HCT116 (cell line): ENCODE data around the gene UBASH3B. TPM values are rescaled to one million over a fixed set of nuclear protein-coding genes. Genes with fewer than 3 reads are reported as not detected.
"Not testable (repeated sequence)": the region's sequence is repeated elsewhere in the genome, so short reads cannot be mapped to it uniquely, and the experiment has no call there.

Experiments
- ATAC-seq: fragments of 200-7000 bp; cut with Tn5 transposase; 2 replicates; pipeline ENCODE4 v1.9.1; 2020; ENCODE audit warnings: mild to moderate bottlenecking, moderate library complexity
- BruUV-seq: library from RNA; stranded (reverse); fragments of 400-500 nt; replicated peaks from 2 replicates; lab custom pipeline; 2021; lab: Mats Ljungman, UMichigan
- CTCF ChIA-PET: fragments of 300-600 bp; sonication (Branson Sonifier 250); formaldehyde crosslinking; loops from one replicate; lab custom pipeline; 2021; ENCODE audit warnings: antibody characterized with exemption; lab: Charles Lee
- POLR2A ChIA-PET: fragments of 300-600, 350-600 bp; sonication (Branson Sonifier 250); formaldehyde crosslinking; loops from one replicate; lab custom pipeline; 2021; ENCODE audit warnings: antibody characterized with exemption; lab: Charles Lee
- RAD21 ChIA-PET, 2 experiments: fragments of 300-600 bp; sonication (Branson Sonifier 250); formaldehyde crosslinking; loops; one replicate each; lab custom pipeline; 2023; ENCODE audit warnings: low total read pairs in 2 of 2; ENCODE audit not compliant: uncharacterized antibody in 2 of 2, unreplicated experiment in 2 of 2, low non-redundant PET in 1 of 2; lab: Charles Lee
- DNase-seq: peaks from one replicate; pipeline ENCODE4 v3.0.0-alpha.2; 2010; ENCODE audit warnings: low read depth, low spot score
- H2AFZ ChIP-seq: fragments of 200-600 bp; shearing (Covaris generic), sonication (generic); 2 replicates; pipeline ENCODE4 v1.6.1; 2017; ENCODE audit warnings: low read depth, mixed run types, mixed read lengths, antibody characterized with exemption, low read length; ENCODE audit not compliant: poor library complexity, severe bottlenecking
- H3K27ac ChIP-seq: 2 replicates; pipeline ENCODE4 v1.5.1; 2012; ENCODE audit warnings: low read depth, low read length
- H3K27me3 ChIP-seq: fragments of 200-600 bp; sonication (generic); 2 replicates; pipeline ENCODE4 v1.6.1; 2016; ENCODE audit warnings: mixed run types, low read length, mixed read lengths; ENCODE audit not compliant: insufficient read depth
- H3K36me3 ChIP-seq, 2 experiments: fragments of 200-500 bp in 1 of 2; fragments of 200-600 bp in 1 of 2; sonication (Bioruptor generic) in 1 of 2; sonication (generic) in 1 of 2; 2 replicates each; pipeline versions ENCODE4 v1.5.1 to v1.6.1; 2014 to 2016; ENCODE audit warnings: low read length in 2 of 2, inconsistent platforms in 1 of 2, mixed read lengths in 1 of 2, mixed run types in 1 of 2; ENCODE audit not compliant: insufficient read depth in 2 of 2, control insufficient read depth in 1 of 2
- H3K4me1 ChIP-seq, 2 experiments: fragments of 200-600 bp in 1 of 2; sonication (generic) in 1 of 2; 2 replicates each; pipeline versions ENCODE4 v1.5.1 to v1.6.1; 2012 to 2017; ENCODE audit warnings: low read length in 2 of 2, inconsistent platforms in 1 of 2, mild to moderate bottlenecking in 1 of 2, mixed read lengths in 1 of 2, mixed run types in 1 of 2, moderate library complexity in 1 of 2; ENCODE audit not compliant: insufficient read depth in 2 of 2, control insufficient read depth in 1 of 2
- H3K4me2 ChIP-seq: fragments of 200-600 bp; sonication (generic); 2 replicates; pipeline ENCODE4 v1.6.1; 2017; ENCODE audit warnings: mixed run types, low read length, mixed read lengths
- H3K4me3 ChIP-seq, 2 experiments: fragments of 200-600 bp in 1 of 2; sonication (generic) in 1 of 2; replicated peaks in 1 of 2; 2 replicates each; pipeline ENCODE4 v1.5.1; 2011 to 2016; ENCODE audit warnings: low read length in 2 of 2, control low read depth in 1 of 2, low read depth in 1 of 2, mild to moderate bottlenecking in 1 of 2, mixed read lengths in 1 of 2, mixed run types in 1 of 2
- H3K79me2 ChIP-seq: fragments of 200-600 bp; sonication (generic); 2 replicates; pipeline ENCODE4 v1.6.1; 2017; ENCODE audit warnings: mild to moderate bottlenecking, mixed run types, low read length, moderate library complexity, mixed read lengths; ENCODE audit not compliant: insufficient read depth
- H3K9ac ChIP-seq: fragments of 200-600 bp; sonication (generic); 2 replicates; pipeline ENCODE4 v1.6.1; 2016; ENCODE audit warnings: low read length, mixed read lengths
- H3K9me2 ChIP-seq: fragments of 200-600 bp; sonication (generic), shearing (Covaris generic); 2 replicates; pipeline ENCODE4 v1.6.1; 2017; ENCODE audit warnings: mixed run types, mild to moderate bottlenecking, moderate library complexity; ENCODE audit not compliant: insufficient read depth
- H3K9me3 ChIP-seq, 2 experiments: fragments of 200-500 bp in 1 of 2; fragments of 200-600 bp in 1 of 2; sonication (Bioruptor generic) in 1 of 2; sonication (generic) in 1 of 2; 2 replicates each; pipeline ENCODE4 v1.6.1; 2014 to 2017; ENCODE audit warnings: low read length in 2 of 2, mixed read lengths in 2 of 2, inconsistent platforms in 1 of 2, low read depth in 1 of 2, mild to moderate bottlenecking in 1 of 2, mixed run types in 1 of 2, moderate library complexity in 1 of 2; ENCODE audit not compliant: control insufficient read depth in 1 of 2, insufficient read depth in 1 of 2
- H4K20me1 ChIP-seq: fragments of 200-600 bp; sonication (generic), shearing (Covaris generic); 2 replicates; pipeline ENCODE4 v1.6.1; 2017; ENCODE audit warnings: mixed run types, mild to moderate bottlenecking, moderate library complexity; ENCODE audit not compliant: insufficient read depth
- JUND ChIP-seq: IDR thresholded peaks from 2 replicates; pipeline ENCODE4 v1.6.1; 2012
- RAD21 ChIP-seq: IDR thresholded peaks from 2 replicates; pipeline ENCODE4 v1.6.1; 2012; ENCODE audit warnings: low read depth, mild to moderate bottlenecking
- SIN3A ChIP-seq: IDR thresholded peaks from 2 replicates; pipeline ENCODE4 v1.6.1; 2012; ENCODE audit warnings: low read depth
- intact Hi-C: fragments of 100-400 bp; cut with micrococcal nuclease; formaldehyde crosslinking; loops from 2 replicates; pipeline ENCODE4 v1.10.0; 2022
- total RNA-seq: library from RNA; stranded (reverse); gene quantifications from one replicate; pipeline ENCODE4 v1.2.1, GENCODE V29; 2021; ENCODE audit not compliant: unreplicated experiment

Gene UBASH3B
- total RNA-seq, 1 experiment from 2014 or later: 40.3 TPM

DNA sequence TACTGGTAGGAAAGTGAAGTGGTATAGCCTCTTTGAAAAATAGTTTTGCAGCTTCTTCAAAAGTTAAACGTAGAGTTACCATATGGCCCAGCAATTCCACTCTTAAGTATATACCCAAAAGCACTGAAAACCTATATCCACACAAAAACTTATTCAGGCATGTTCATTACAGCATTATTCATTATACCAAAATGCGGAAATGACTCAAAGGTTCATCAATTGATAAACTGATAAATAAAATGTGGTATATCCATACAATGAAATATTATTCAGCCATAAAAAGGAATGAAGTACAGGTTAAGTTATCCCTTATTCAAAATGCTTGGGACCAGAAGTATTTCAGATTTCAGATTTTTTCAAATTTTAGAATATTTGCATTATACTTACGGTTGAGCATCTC lies 35.8 kb upstream of the UBASH3B start:
- Histone ChIP-seq H3K9ac (no peak overlapping the region), H3K27me3 (no peaks in the 10 kb centered on the region), H2AFZ (no peak overlapping the region), H3K4me3 (no peak overlapping the region), H4K20me1 (no peaks in the 10 kb centered on the region), H3K36me3 (no peaks in the 10 kb centered on the region), H3K4me1 (peaks cover 0 to 16% of the 10 kb centered on the region in 2 experiments; a peak in 2 of 4 replicates), H3K79me2 (no peaks in the 10 kb centered on the region), H3K9me3 (no peaks in the 10 kb centered on the region), H3K27ac (no peak overlapping the region), H3K9me2 (no peaks in the 10 kb centered on the region), H3K4me2 (no peak overlapping the region)
- intact Hi-C loops: no loop called here
- no TSS peak for BruUV-seq
- CTCF ChIA-PET: interaction anchor here (1.3 kb wide), 1 partner anchor 9 kb away, joined by 5 read pairs; no protein-coding TSS in a partner anchor
- TF ChIP-seq JUND (no peak), RAD21 (no peak), SIN3A (no peak)
- POLR2A ChIA-PET: no interaction called here
- ATAC-seq (no peak), DNase-seq (no peak)
- RAD21 ChIA-PET: no interaction called here

DNA sequence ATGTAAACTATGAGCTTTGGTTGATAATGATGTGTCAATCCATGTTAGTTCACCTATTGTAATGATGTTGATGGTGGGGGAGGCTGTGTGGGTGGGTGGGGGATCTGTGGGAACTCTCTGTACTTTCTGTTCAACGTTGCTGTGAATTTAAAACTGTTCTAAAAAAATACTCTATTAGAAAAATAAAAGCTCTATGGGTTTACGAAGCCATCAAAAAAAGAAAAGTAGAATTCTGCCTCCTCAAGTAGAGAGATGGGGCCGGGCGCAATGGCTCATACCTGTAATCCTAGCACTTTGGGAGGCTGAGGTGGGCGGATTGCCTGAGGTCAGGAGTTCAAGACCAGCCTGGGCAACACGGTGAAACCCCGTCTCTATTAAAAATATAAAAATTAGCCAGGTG lies 30.0 kb upstream of the UBASH3B start:
- H3K4me3 ChIP-seq, BruUV-seq: not testable (repeated sequence)

More for the DNA sequence above, 30.0 kb upstream of the UBASH3B start:
- H3K9ac ChIP-seq, H3K79me2 ChIP-seq, H3K27ac ChIP-seq, RAD21 ChIA-PET, H3K9me3 ChIP-seq, intact Hi-C loops, H4K20me1 ChIP-seq, ATAC-seq, H3K36me3 ChIP-seq, H2AFZ ChIP-seq, H3K27me3 ChIP-seq, H3K4me2 ChIP-seq, H3K4me1 ChIP-seq, H3K9me2 ChIP-seq, DNase-seq: not testable (repeated sequence)
- POLR2A ChIA-PET: interaction anchor here (0.6 to 0.7 kb wide), 2 partner anchors 428 to 797 kb away, joined by 3 to 4 read pairs; no protein-coding TSS in a partner anchor
- CTCF ChIA-PET: interaction anchor here (1.3 kb wide), 1 partner anchor 45 kb away, joined by 3 read pairs; no protein-coding TSS in a partner anchor
